ENCODE measurements around the gene TTC7B.

Gene TTC7B

GRCh38 chr14:90703841-90704737, 112.1 kb downstream of the TTC7B start:
- DNase-seq (ENCODE audit: low read depth, low spot score), result no peak

GRCh38 chr14:90700933-90701776, 115.1 kb downstream of the TTC7B start:
- DNase-seq (ENCODE audit: low read depth, low spot score), result no peak

- no peak for DNase-seq (ENCODE audit: low read depth, low spot score)
Observed at GRCh38 chr14:90699016-90699415, 117.2 kb downstream of the TTC7B start.

- peak; percentile 91 for DNase-seq (ENCODE audit: low read depth, low spot score)
Observed at GRCh38 chr14:90698379-90698869, 117.8 kb downstream of the TTC7B start.

GRCh38 chr14:90697577-90698206, 118.5 kb downstream of the TTC7B start:
- peak; percentile 93 for DNase-seq (ENCODE audit: low read depth, low spot score)

- DNase-seq (ENCODE audit: low read depth, low spot score), result no peak
Observed at GRCh38 chr14:90697132-90697531, 119.1 kb downstream of the TTC7B start.

GRCh38 chr14:90696720-90697119, 119.5 kb downstream of the TTC7B start:
- no peak for DNase-seq (ENCODE audit: low read depth, low spot score)

GRCh38 chr14:90695997-90696660, 120.1 kb downstream of the TTC7B start:
- DNase-seq (ENCODE audit: low read depth, low spot score), result no peak

- no peak for DNase-seq (ENCODE audit: low read depth, low spot score)
Observed at GRCh38 chr14:90693413-90693812, 122.8 kb downstream of the TTC7B start.

- DNase-seq (ENCODE audit: low read depth, low spot score), result no peak
Observed at GRCh38 chr14:90692826-90693225, 123.4 kb downstream of the TTC7B start.

- no peak for DNase-seq (ENCODE audit: low read depth, low spot score)
Observed at GRCh38 chr14:90692061-90692460, 124.2 kb downstream of the TTC7B start.

- no peak for DNase-seq (ENCODE audit: low read depth, low spot score)
Observed at GRCh38 chr14:90691627-90692026, 124.6 kb downstream of the TTC7B start.

GRCh38 chr14:90687680-90688079, 128.6 kb downstream of the TTC7B start:
- DNase-seq (ENCODE audit: low read depth, low spot score), result no peak

- DNase-seq (ENCODE audit: low read depth, low spot score), result no peak
Observed at GRCh38 chr14:90682615-90683014, 133.6 kb downstream of the TTC7B start.

GRCh38 chr14:90681929-90682328, 134.3 kb downstream of the TTC7B start:
- no peak for DNase-seq (ENCODE audit: low read depth, low spot score)

- no peak for DNase-seq (ENCODE audit: low read depth, low spot score)
Observed at GRCh38 chr14:90678846-90679362, 137.3 kb downstream of the TTC7B start.

GRCh38 chr14:90678420-90678819, 137.8 kb downstream of the TTC7B start:
- no peak for DNase-seq (ENCODE audit: low read depth, low spot score)

- DNase-seq (ENCODE audit: low read depth, low spot score), result peak; percentile 57
Observed at GRCh38 chr14:90677484-90678050, 138.7 kb downstream of the TTC7B start.

- no peak for DNase-seq (ENCODE audit: low read depth, low spot score)
Observed at GRCh38 chr14:90676912-90677311, 139.3 kb downstream of the TTC7B start.

GRCh38 chr14:90676356-90676755, 139.9 kb downstream of the TTC7B start:
- DNase-seq (ENCODE audit: low read depth, low spot score), result no peak

- DNase-seq (ENCODE audit: low read depth, low spot score), result peak; percentile 36
Observed at GRCh38 chr14:90675399-90675798, 140.8 kb downstream of the TTC7B start.
